Right lobe of liver (tissue), 4 donors: Measurements from ENCODE around the gene DRC7.

Experiments
- POLR2A ChIP-seq: fragments of 450-650 bp; IDR thresholded peaks from one replicate; pipeline ENCODE4 v1.6.1; 2017; ENCODE audit warnings: antibody characterized with exemption, mild to moderate bottlenecking
- TF ChIP-seq, protein P1 (sequence below), 4 donors: fragments of 200-600 bp in 3 of 4; fragments of 450-650 bp in 1 of 4; IDR thresholded peaks; one replicate each; pipeline versions ENCODE4 v1.5.1 to v1.8.0; 2016 to 2022; ENCODE audit warnings: antibody characterized with exemption in 4 of 4, mild to moderate bottlenecking in 2 of 4
- donor health status: DM: no; HTN: no; CAD: no.
- donor health status: DM: no; HTN: no; CAD: no.
- donor health status: DM: no; HTN: yes; CAD: no.

DNA sequence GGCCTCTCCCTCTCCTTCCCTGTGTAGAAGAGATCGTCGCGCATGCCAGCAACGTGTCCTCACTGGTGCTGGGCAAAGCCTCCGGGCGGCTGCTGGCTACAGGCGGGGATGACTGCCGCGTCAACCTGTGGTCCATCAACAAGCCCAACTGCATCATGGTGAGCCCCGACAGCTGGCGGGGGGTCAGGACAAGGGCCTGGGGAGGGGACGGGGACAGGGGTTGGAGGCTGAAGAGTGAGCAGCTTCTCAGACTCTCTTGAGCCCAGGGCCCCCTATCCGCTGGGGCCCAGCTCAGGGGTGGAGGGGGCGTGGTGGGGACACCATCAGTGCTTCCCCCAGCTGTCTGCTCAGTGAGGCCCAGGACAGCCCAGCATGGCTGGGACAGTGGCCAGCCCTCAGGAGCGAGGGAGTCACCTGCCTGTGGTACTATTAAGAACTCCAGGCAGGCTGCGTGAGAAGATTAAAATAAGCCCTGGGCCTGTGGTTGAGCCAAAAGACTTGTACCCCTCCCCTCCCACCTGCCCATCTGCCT is 47.1 kb downstream of the DRC7 start:
- TF ChIP-seq, protein P1, sequence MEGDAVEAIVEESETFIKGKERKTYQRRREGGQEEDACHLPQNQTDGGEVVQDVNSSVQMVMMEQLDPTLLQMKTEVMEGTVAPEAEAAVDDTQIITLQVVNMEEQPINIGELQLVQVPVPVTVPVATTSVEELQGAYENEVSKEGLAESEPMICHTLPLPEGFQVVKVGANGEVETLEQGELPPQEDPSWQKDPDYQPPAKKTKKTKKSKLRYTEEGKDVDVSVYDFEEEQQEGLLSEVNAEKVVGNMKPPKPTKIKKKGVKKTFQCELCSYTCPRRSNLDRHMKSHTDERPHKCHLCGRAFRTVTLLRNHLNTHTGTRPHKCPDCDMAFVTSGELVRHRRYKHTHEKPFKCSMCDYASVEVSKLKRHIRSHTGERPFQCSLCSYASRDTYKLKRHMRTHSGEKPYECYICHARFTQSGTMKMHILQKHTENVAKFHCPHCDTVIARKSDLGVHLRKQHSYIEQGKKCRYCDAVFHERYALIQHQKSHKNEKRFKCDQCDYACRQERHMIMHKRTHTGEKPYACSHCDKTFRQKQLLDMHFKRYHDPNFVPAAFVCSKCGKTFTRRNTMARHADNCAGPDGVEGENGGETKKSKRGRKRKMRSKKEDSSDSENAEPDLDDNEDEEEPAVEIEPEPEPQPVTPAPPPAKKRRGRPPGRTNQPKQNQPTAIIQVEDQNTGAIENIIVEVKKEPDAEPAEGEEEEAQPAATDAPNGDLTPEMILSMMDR (IDR thresholded peaks at IDR 0.05): no peak
- TF ChIP-seq POLR2A: no peak
